GM18526 (cell line): ENCODE measurements around the gene MRPL55.

Experiments used
- POLR2A ChIP-seq: IDR thresholded peaks from 3 replicates; pipeline ENCODE4 v1.6.1; 2011; ENCODE audit not compliant: insufficient read length; ENCODE audit errors: extremely low read depth

Gene MRPL55

DNA sequence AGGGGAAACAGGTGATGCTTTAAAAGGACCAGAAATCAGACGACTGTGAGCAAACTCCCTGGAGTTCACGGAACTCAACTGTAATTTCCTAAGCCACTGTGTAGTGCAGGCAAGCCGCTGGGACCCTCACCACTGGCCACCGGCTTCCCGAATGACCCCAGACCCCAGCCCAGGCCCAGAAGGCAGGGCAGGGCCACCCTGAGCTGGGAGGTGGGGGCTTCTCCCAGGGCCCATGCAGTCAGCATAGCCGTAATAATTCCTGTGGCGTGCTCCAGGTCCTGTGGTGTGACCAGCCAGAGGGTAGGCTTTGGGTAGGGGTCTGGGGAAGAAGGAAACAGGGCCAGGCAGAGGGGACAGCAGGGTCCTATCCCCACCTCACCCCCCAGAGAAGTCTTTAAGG lies 30.1 kb downstream of the MRPL55 start:
- TF ChIP-seq POLR2A = no peak

GRCh38 chr1:228077565-228078330 lies 31.4 kb downstream of the MRPL55 start:
- no peak for TF ChIP-seq POLR2A

- no peak for TF ChIP-seq POLR2A
Observed at GRCh38 chr1:228076796-228077430, 32.2 kb downstream of the MRPL55 start.

GRCh38 chr1:228075801-228076271 lies 33.3 kb downstream of the MRPL55 start:
- no peak for TF ChIP-seq POLR2A

DNA sequence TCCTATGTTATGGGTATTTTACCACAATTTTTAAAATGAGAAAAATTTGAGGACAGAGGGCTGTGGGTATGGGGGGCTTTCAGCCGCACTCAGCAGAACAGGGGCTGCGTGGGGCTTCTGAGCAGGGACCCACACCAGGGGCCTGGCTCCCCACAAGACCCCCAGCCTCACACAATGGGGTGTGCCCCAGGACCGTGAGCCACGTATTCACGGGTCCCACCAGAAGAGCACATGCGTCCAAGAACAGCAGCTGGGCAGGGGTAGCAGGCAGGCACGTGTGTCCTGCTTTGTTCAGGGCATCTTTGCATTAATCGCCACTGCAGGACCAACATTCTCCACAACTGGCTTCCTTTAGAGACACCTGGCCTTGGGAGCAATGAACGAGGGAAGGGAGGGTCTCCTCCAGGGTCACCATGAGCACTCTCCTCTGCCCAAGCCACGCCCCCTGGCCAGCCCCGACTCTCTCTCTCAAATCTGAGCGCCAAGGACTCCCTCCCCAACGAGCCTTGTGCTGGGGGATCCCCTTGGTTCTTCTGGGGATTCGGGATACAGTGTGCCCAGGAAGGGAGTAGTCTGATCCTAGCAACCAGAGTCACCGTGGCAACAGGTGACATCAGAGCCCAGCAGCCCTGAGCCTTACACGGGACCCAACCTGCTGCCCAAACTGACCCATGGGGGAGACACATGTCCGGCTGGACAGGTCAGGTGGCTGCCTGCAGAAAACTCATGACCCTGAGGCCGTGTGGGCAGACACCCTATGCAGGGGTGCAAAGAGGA lies 34.0 kb downstream of the MRPL55 start:
- peak; percentile 9 for TF ChIP-seq POLR2A

DNA sequence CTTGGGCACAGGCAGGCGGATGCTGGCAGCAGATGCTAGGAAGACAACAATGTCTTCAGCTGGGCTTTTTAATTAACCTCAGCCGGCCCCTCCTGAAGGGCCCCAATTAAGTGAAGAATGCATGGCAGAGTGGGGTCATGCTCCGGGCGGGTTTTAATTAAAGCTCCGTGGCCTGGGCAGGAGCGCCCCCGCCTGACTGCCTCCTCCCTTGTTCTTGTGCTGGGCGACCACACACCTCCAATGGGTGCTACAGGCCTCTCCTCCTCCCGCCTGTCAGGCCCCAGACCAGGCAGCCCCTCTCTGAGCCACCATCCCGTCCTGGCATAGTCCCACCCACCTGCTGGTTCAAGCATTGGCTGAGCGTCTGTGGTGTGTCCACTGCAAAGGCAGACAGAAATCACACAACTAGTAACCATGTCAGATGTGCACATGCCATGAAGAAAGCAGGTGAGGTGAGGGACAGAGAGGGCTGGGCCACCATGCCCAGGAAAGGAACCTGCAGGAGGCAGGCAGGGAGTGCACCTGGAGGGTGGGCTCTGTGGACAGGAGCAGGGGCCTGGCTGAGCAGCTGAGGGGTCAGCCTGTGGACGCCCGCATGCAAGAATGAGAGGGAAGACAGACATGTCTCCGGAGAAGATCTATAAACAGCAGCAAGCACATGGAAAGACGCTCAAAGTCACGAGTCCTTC lies 35.1 kb downstream of the MRPL55 start:
- TF ChIP-seq POLR2A = no peak

GRCh38 chr1:228073061-228073856 lies 35.8 kb downstream of the MRPL55 start:
- TF ChIP-seq POLR2A = no peak

GRCh38 chr1:228072658-228073043 lies 36.4 kb downstream of the MRPL55 start:
- no peak for TF ChIP-seq POLR2A

DNA sequence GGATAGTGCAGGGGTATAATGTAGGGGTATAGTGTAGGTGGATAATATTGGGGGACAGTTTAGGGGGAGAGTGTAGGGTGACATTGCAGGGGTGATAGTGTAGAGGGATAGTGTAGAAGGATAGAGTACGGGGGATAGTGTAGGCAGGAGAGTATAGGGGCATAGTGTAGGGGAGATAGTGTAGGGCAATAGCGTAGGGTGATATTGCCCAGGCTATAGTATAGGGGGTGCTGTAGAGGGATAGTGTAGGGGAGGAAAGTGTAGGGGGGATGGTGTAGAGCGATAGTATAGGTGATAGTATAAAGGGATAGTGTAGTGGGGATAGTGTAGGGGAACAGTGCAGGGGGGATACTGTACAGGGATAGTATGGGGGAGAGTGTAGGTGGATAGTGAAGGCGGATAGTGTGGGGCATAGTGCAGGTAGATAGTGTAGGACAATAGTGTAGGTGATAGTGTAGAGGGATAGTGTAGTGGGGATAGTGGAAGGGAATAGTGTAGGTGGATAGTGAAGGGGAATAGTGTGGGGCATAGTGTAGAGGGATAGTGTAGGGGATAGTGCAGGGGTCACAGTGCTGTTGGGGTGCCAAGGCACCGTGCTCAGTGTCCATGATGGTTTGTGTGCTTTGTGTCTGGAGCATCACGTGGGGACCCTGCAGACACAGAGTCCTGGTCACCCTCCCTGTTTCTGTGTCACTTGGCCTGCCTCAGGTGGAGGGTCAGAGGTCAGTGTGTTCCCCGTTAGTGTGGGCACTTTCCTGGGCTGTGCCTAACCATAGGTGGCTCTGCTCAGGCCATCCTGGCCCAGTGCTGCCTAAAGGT lies 37.1 kb downstream of the MRPL55 start:
- TF ChIP-seq POLR2A = no peak

GRCh38 chr1:228070851-228071250 lies 38.2 kb downstream of the MRPL55 start:
- TF ChIP-seq POLR2A = no peak

DNA sequence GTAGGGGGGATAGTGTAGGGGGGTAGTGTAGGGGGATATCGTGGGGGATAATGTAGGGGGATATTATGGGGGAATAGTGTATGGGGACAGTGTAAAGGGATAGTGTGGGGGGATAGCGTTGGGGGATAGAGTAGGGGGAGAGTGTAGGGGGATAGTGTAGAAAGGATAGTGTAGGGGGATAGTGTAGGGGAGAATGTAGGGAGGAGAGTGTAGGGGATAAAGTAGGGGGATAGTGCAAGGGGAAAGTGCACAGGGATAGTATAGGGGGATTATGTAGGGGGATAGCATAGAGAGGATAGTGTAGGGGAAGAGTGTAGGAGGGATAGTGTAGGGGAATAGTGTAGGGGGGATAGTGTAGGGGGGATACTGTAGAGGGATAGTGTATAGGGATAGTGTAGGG lies 38.9 kb downstream of the MRPL55 start:
- no peak for TF ChIP-seq POLR2A

DNA sequence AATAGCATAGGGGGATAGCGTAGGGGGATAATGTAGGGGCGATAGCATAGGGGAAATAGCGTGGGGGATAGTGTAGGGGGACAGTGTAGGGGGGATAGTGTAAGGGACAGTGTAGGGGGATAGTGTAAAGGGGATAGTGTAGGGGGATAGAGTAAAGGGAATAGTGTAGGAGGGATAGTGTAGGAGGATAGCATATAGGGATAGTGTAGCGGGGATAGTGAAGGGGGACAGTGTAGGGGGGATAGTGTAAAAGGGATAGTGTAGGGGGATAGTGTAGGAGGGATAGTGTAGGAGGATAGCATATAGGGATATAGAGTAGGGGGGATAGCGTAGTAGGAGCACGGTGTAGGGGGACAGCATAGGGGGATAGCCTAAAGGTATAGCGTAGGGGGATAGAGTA lies 40.7 kb downstream of the MRPL55 start:
- TF ChIP-seq POLR2A = no peak

DNA sequence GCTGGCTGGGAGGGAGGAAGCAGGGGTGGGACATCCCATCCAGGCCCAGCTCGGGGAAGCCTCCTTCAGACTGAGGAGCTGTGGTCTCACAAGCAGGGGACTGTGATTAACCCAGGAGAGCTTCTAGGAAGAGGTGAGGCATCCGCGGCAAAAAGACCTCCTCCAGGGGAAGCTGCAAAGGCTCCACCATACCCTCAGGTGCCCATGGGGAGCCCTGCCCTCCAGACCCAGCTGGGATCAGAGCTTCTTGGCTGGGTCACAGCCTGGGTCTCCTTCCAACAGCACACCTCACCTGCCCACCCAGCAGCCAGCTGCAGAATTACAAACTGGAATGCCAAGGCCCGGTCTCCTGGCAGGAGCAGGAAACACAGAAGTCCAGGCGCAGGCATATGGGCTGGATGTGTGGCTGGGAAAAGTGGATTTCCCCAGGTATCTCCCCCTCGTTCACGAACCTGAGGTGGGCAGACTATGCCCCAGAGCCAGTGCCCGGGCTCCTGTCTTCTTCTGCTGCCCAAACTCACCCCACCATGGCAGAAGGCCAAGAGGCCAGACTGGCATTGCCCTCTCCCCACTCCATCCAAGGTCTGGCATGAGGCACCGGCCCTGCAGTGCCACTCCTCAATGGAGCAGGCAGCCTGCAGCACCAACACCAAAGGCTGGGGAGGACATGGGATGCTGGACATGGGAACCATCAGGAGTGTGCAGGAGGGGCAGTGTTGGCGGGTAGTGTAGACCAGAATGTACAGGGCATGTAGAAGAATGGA lies 42.0 kb downstream of the MRPL55 start:
- no peak for TF ChIP-seq POLR2A
